Superior temporal gyrus (tissue), 1 donor: ENCODE data around the gene ESPNL.

Source experiments
- DNase-seq: peaks from one replicate; pipeline ENCODE4 v3.0.0-alpha.2; 2016; ENCODE audit errors: extremely low spot score

Gene ESPNL

GRCh38 chr2:238079874-238080327 is 20.2 kb upstream of the ESPNL start:
- DNase-seq, result no peak

- no peak for DNase-seq
These were observed 19.6 kb upstream of the ESPNL start for GRCh38 chr2:238080518-238080917.

GRCh38 chr2:238081150-238081549 is 19.0 kb upstream of the ESPNL start:
- no peak for DNase-seq

DNA sequence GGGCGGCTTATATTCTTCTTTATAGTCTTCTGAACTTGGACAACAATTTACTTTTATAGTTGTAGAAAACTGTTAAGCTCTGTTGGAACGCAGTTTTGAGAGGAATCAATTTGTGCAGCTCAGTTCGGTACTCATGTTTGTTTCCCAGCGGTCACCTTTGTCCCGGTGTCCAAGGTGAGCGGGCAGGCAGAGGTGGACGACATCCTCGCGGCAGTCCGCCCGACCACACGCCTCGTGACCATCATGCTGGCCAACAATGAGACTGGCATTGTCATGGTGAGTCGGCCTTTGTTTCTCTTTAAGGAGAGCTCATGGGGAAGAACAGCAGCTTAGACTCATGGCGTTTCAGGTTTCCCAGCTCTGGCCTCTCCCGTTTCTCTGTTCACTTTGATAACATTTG is 18.6 kb upstream of the ESPNL start:
- peak; percentile 43 for DNase-seq

DNA sequence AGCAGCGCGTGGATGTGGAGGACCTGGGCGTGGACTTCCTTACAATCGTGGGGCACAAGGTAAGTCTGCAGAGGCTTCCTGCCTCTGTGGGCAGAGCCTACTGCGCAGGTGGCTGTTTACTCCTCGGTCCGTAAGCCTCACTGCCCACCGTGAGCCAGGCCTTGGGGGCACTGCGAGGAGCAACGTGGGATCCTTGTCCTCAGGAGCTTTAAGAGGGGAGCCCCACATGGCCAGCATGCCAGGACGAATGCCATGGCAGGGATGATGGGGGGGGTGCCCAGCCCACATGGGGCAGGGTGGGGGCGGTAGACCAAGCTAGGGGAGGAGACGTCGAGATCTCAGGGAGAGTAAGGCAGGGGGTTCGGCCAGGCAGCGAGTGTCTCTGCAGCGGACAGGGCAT is 18.0 kb upstream of the ESPNL start:
- no peak for DNase-seq

GRCh38 chr2:238082827-238083226 is 17.3 kb upstream of the ESPNL start:
- DNase-seq, result no peak

DNA sequence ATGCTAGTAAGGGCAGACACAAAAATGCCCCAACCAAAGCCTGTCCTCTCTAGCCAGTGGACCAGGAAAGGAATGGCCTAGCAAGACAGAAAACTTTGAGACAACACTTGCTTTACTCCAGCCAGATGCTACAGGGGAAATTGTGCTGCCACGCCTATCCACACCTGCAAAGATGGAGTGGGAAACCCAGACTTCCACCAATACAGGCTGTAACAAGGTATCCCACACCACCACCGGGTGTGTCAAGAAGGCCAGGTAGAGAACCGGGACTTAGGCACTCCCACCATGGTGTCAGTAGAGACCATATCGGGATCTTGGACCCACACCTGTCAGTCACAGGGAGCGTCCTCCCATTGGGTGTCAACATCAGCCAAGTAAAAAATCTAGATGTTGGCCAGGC is 16.2 kb upstream of the ESPNL start:
- DNase-seq, result no peak

DNA sequence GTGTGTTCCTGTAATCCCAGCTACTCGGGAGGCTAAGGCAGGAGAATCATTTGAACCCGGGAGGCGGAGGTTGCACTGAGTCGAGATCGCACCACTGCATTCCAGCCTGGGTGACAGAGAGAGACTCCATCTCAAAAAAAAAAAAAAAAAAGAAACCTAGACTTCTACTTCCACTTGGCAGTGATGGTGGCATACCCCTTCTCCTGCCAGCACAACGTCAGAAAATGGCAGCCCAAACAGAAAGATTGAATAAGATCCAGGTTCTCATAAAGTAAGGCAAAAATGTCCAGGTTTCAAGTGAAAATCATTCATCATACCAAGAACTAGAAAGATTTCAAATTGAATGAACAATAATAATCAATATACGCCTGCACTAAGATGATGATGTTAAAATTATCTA is 15.4 kb upstream of the ESPNL start:
- no peak for DNase-seq

GRCh38 chr2:238085899-238086298 is 14.2 kb upstream of the ESPNL start:
- DNase-seq, result no peak

- no peak for DNase-seq
These were observed 12.9 kb upstream of the ESPNL start for GRCh38 chr2:238087211-238087610.

- DNase-seq, result no peak
These were observed 9.3 kb upstream of the ESPNL start for GRCh38 chr2:238090887-238091286.

DNA sequence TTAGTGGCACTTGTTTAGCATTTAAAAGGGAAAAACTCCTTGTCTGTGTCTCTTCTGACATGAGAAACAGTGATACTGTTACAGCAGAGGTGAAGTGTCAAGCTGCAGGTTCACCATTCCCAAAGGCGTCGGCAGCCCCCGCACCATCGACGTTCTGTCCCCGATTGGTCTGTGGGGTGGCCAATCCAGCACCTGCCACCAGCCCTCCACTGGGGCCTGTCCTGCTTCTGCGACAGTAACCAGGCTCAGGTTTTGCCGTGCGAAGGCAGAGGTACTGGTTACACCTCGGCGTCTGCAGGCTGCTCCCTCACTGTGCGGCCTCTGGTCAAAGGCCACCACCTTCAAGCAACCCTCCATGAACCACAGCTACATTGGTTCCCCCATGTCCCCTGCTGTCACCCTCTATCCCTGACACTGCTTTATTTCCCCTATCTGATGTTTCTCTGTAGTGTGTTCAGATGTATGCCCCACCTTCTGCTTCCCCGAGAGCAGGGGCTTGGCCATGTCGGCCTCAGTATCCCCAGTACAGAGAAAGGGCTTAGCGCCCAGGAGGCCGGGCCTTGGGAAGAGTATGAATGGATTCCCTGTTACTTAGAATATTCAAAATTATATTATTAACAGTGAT is 8.6 kb upstream of the ESPNL start:
- no peak for DNase-seq

- no peak for DNase-seq
These were observed 7.6 kb upstream of the ESPNL start for GRCh38 chr2:238092486-238093035.

- DNase-seq, result no peak
These were observed 6.7 kb upstream of the ESPNL start for GRCh38 chr2:238093181-238094140.

DNA sequence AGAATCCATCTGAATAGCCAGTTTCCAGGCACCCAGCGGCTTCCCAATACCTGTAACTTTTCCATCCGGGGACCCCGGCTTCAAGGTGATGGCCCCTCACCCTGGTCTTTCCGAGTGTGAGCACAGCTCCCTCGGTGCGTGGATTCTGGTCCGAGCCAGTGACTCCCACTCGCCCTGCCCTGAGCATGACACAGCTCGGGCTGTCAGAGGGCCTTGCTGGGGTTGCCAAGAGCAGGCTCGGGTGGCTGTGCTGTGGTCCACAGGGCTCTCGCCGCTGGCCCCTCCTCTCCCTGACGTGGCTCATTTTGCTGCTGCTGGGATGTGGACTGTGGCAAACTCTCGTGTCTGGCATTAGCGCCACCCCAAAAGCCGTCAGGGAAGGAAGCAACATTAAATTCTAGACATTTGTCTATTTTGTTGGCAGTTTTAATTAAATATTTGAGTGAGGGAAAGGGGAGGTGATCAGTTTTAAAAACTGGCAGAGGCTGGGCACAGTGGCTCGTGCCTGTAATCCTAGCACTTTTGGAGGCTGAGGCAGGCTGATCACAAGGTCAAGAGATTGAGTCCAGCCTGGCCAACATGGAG is 5.6 kb upstream of the ESPNL start:
- DNase-seq, result no peak

- no peak for DNase-seq
These were observed 5.0 kb upstream of the ESPNL start for GRCh38 chr2:238095143-238095542.

DNA sequence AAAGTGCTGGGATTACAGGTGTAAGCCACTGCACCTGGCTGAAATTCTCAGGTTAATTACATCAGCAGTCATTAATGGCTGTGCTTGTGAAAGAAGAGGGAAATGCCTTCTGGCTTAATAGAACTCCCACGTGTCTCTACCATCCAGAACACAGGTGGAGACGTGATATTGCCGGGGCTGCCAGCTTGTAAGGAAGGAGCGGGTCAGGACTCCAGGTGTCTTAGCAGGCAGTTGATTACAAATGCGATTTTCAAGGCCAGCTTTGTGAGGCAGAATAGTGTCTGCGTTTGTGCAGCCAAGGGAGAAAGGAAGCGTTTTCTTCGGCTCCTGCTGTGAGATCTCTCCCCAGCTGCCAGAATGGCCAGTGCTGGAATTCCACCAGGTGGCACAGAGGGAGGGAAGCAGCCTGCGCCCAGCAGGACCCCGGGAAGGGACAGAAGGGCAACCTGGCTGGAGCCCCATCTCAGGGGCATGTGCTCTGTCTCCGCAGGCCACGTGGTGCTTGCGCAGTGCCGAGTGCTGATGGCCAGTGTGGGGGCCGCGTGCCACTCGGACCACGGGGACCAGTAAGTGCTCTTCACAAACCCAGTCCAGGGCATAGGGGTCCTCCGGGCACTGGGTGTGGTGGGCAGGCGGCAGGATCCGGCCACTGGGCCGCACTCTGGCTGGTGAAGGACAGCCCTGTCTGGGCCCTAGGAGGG is 3.7 kb upstream of the ESPNL start:
- DNase-seq, result no peak

GRCh38 chr2:238097201-238097987 is 2.7 kb upstream of the ESPNL start:
- no peak for DNase-seq

GRCh38 chr2:238097988-238098871 is 1.9 kb upstream of the ESPNL start:
- no peak for DNase-seq
